Natural killer cell (primary cell): ENCODE data around the gene IQGAP3. TPM values are rescaled to one million over a fixed set of nuclear protein-coding genes. Genes with fewer than 3 reads are reported as not detected.
"Not testable (repeated sequence)": the region's sequence is repeated elsewhere in the genome, so short reads cannot be mapped to it uniquely, and the experiment has no call there.

Experiments
- ATAC-seq, 3 donors: fragments of 150-1000 bp in 2 of 3; fragments of 200-7000 bp in 1 of 3; cut with Tn5 transposase; 1 replicate in 1 of 3; 2 replicates in 2 of 3; pipeline ENCODE4 v1.10.0; 2021; ENCODE audit warnings: mild to moderate bottlenecking in 2 of 3, moderate library complexity in 2 of 3
- DNase-seq, 2 donors: peaks; one replicate each; pipeline versions ENCODE4 v3.0.0 to v3.0.0-alpha.2; 2013 to 2021; ENCODE audit warnings: mixed read lengths in 1 of 2
- H3K27ac ChIP-seq: one replicate; pipeline ENCODE4 v1.5.1; 2013; ENCODE audit warnings: mild to moderate bottlenecking, low read length
- H3K27me3 ChIP-seq: one replicate; pipeline ENCODE4 v1.6.1; 2013; ENCODE audit warnings: low read length; ENCODE audit not compliant: control insufficient read depth, insufficient read depth
- H3K36me3 ChIP-seq: one replicate; pipeline ENCODE4 v1.6.1; 2013; ENCODE audit warnings: low read length; ENCODE audit not compliant: control insufficient read depth, insufficient read depth
- H3K4me1 ChIP-seq: one replicate; pipeline ENCODE4 v1.6.1; 2013; ENCODE audit warnings: low read length; ENCODE audit not compliant: control insufficient read depth, insufficient read depth
- H3K4me3 ChIP-seq: one replicate; pipeline ENCODE4 v1.5.1; 2013; ENCODE audit warnings: low read length
- H3K9me3 ChIP-seq: one replicate; pipeline ENCODE4 v1.6.1; 2013; ENCODE audit warnings: low read length; ENCODE audit not compliant: control insufficient read depth, insufficient read depth
- H3K27ac Mint-ChIP-seq, 2 donors: one replicate each; pipeline ENCODE4 v1.8.0; 2022; ENCODE audit warnings: mild to moderate bottlenecking in 2 of 2, mixed read lengths in 2 of 2, moderate library complexity in 1 of 2
- H3K27me3 Mint-ChIP-seq, 2 donors: one replicate each; pipeline ENCODE4 v1.8.0; 2022; ENCODE audit warnings: low read depth in 2 of 2, mixed read lengths in 2 of 2
- H3K36me3 Mint-ChIP-seq: one replicate; pipeline ENCODE4 v1.8.0; 2022; ENCODE audit warnings: mixed read lengths
- H3K4me1 Mint-ChIP-seq, 2 donors: one replicate each; pipeline ENCODE4 v1.8.0; 2022; ENCODE audit warnings: mixed read lengths in 2 of 2
- H3K4me3 Mint-ChIP-seq: one replicate; pipeline ENCODE4 v1.8.0; 2022; ENCODE audit warnings: mild to moderate bottlenecking, moderate library complexity, mixed read lengths
- H3K9me3 Mint-ChIP-seq, 2 donors: one replicate each; pipeline ENCODE4 v1.8.0; 2022; ENCODE audit warnings: mixed read lengths in 2 of 2
- WGBS: methylation state at CpG from one replicate; pipeline ENCODE4 v1.1.7; 2013; ENCODE audit warnings: missing lambda C conversion rate; ENCODE audit not compliant: insufficient coverage; 5-methylcytosine and 5-hydroxymethylcytosine counted together
- intact Hi-C: fragments of 100-400 bp; cut with micrococcal nuclease; formaldehyde crosslinking; loops from one replicate; pipeline ENCODE4 v1.14.2; 2022
- total RNA-seq, 4 donors: library from RNA; stranded (reverse); fragments of 120-200 nt in 1 of 4; gene quantifications; one replicate each; pipeline versions ENCODE4 v1.2.3 to v1.2.4, GENCODE V29; 2013 to 2022
- TF ChIP-seq, protein P1 (sequence below): fragments of 200-600 bp; IDR thresholded peaks from one replicate; pipeline ENCODE4 v1.8.0; 2022; ENCODE audit warnings: antibody characterized with exemption

Gene IQGAP3
- total RNA-seq, 3 donors from 2014 or later (not counting 1 experiment from before 2014, with no cell fraction given): 0.08 to 0.21 (median 0.14) TPM

DNA sequence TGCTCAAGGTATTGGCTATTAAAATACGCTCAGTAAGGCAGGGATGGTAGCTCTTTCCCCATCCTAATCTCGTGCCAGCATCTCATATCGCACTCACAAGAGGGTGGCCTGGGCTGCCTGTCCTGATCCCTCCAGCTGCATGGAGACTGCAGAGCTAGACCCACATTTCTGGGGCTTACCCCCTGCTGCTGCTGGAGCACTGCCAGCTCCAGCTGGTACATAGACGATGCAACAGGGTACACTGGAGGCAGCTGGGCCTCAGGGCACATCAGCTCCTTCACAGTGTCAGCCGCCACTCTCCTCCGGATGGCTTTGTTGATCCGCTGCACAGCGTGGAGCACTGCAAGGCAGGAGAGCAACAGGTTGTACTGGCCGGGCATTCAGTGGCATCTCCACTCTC is 16.0 kb downstream of the IQGAP3 start:
- DNase-seq: no peak
- 85% methylated on average over 9 of the region's 9 CpGs for WGBS
- TF ChIP-seq, protein P1, sequence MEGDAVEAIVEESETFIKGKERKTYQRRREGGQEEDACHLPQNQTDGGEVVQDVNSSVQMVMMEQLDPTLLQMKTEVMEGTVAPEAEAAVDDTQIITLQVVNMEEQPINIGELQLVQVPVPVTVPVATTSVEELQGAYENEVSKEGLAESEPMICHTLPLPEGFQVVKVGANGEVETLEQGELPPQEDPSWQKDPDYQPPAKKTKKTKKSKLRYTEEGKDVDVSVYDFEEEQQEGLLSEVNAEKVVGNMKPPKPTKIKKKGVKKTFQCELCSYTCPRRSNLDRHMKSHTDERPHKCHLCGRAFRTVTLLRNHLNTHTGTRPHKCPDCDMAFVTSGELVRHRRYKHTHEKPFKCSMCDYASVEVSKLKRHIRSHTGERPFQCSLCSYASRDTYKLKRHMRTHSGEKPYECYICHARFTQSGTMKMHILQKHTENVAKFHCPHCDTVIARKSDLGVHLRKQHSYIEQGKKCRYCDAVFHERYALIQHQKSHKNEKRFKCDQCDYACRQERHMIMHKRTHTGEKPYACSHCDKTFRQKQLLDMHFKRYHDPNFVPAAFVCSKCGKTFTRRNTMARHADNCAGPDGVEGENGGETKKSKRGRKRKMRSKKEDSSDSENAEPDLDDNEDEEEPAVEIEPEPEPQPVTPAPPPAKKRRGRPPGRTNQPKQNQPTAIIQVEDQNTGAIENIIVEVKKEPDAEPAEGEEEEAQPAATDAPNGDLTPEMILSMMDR: no peak
- H3K27ac Mint-ChIP-seq: no peak overlapping the region
- peaks cover 0 to 5% of the 10 kb centered on the region in 2 donors for H3K4me1 Mint-ChIP-seq
- no peaks in the 10 kb centered on the region for H3K36me3 Mint-ChIP-seq
- Histone ChIP-seq H3K9me3 (no peaks in the 10 kb centered on the region), H3K36me3 (no peaks in the 10 kb centered on the region), H3K27me3 (no peaks in the 10 kb centered on the region), H3K27ac (no peak overlapping the region), H3K4me1 (peaks cover 21% of the 10 kb centered on the region), H3K4me3 (no peak overlapping the region)
- H3K4me3 Mint-ChIP-seq: no peak overlapping the region
- intact Hi-C loops: no loop called here
- no peaks in the 10 kb centered on the region for H3K27me3 Mint-ChIP-seq
- H3K9me3 Mint-ChIP-seq: no peaks in the 10 kb centered on the region
- ATAC-seq: no peak

DNA sequence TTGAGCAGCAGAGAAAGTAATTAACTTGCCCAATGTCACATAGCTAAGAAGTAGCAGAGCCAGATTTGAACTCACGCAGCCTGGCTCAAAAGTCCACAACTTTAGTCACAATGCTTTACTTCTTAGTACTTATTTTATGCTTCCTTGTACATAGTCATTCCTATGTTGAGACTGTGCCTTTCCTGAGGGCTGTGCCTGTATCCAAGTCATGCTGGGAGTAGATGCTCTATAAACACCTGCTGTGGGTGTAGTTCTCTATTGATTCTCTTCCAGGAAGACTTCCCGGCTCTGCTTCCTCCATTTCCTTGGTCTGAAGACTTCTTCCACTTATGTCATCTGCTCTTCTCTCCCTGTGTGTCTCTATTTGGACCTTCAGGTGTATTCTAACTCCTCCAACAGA is 16.6 kb downstream of the IQGAP3 start:
- DNase-seq (no peak), ATAC-seq (no peak)
- intact Hi-C loops: no loop called here
- H3K36me3 Mint-ChIP-seq: no peaks in the 10 kb centered on the region
- H3K4me3 ChIP-seq: no peak overlapping the region
- H3K27ac Mint-ChIP-seq: no peak overlapping the region
- H3K27me3 Mint-ChIP-seq: no peaks in the 10 kb centered on the region
- H3K27ac ChIP-seq: no peak overlapping the region
- TF ChIP-seq, protein P1: no peak
- H3K9me3 Mint-ChIP-seq: no peaks in the 10 kb centered on the region
- peaks cover 0 to 5% of the 10 kb centered on the region in 2 donors for H3K4me1 Mint-ChIP-seq
- peaks cover 25% of the 10 kb centered on the region for H3K4me1 ChIP-seq
- no peaks in the 10 kb centered on the region for H3K36me3 ChIP-seq
- H3K27me3 ChIP-seq: no peaks in the 10 kb centered on the region
- WGBS: 81% methylated on average over 2 of the region's 2 CpGs
- no peak overlapping the region for H3K4me3 Mint-ChIP-seq
- no peaks in the 10 kb centered on the region for H3K9me3 ChIP-seq

DNA sequence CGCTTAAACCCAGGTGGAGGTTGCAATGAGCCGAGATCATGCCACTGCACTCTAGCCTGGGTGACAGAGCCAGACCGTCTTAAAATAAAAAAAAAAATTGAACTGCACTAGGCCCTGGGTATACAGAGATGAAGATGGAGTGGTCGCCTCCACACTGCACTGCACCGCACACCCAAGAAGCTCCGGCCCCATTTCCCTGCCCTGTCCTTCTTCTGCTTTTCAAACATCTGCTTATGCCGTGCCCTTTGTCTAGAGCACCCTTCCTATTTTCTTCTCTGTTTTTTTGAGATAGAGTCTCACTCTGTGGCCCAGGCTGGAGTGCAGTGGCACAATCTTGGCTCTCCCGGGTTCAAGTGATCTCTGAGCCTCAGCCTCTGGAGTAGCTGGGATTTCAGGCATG is 17.4 kb downstream of the IQGAP3 start:
- Mint-ChIP-seq H3K4me1 (peaks cover 0 to 5% of the 10 kb centered on the region in 2 donors), H3K36me3 (no peaks in the 10 kb centered on the region), H3K4me3 (no peak overlapping the region), H3K27ac (no peak overlapping the region), H3K27me3 (no peaks in the 10 kb centered on the region), H3K9me3 (no peaks in the 10 kb centered on the region)
- DNase-seq: no peak
- H3K36me3 ChIP-seq: no peaks in the 10 kb centered on the region
- no peak for ATAC-seq
- H3K27ac ChIP-seq: no peak overlapping the region
- TF ChIP-seq, protein P1: no peak
- no peaks in the 10 kb centered on the region for H3K9me3 ChIP-seq
- intact Hi-C loops: no loop called here
- H3K27me3 ChIP-seq: no peaks in the 10 kb centered on the region
- H3K4me1 ChIP-seq: peaks cover 25% of the 10 kb centered on the region
- H3K4me3 ChIP-seq: no peak overlapping the region
- WGBS: 80% methylated on average over 8 of the region's 8 CpGs

DNA sequence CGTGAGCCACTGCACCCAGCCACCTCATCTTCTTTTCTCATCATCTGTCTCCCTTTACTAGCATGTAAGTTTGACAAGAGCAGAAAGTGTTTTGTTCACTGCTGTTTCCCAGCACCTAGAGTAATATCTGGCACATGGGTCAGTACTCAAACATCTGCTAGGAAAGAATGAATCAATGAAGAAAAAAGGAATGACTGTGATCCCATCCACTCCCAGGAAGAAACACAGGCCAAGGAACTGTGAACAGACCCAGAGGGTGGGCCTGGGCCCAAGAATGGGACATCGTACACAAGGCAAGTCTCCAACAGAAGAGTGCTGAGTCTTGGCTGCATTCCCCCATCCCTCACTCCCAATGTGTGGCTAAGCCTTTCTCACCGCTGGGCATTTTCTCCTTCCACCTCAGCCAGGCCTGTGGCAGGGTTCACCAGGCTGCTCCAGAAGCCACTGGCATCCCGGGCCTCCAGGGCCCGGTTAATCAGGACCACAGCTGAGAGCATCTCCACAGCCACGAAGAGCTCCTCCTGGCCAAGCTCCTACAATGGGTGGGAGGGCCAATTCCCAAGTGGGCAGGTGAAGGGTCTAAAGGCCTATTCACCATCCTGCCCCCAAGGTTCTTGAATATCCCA is 18.4 kb downstream of the IQGAP3 start:
- H3K9me3 Mint-ChIP-seq: no peaks in the 10 kb centered on the region
- H3K4me3 ChIP-seq: no peak overlapping the region
- DNase-seq: no peak
- H3K27me3 ChIP-seq: no peaks in the 10 kb centered on the region
- no peaks in the 10 kb centered on the region for H3K36me3 Mint-ChIP-seq
- no peak overlapping the region for H3K4me3 Mint-ChIP-seq
- H3K27me3 Mint-ChIP-seq: no peaks in the 10 kb centered on the region
- intact Hi-C loops: no loop called here
- H3K27ac Mint-ChIP-seq: no peak overlapping the region
- H3K9me3 ChIP-seq: no peaks in the 10 kb centered on the region
- no peak overlapping the region for H3K27ac ChIP-seq
- TF ChIP-seq, protein P1: no peak
- no peaks in the 10 kb centered on the region for H3K36me3 ChIP-seq
- H3K4me1 ChIP-seq: peaks cover 25% of the 10 kb centered on the region
- 94% methylated on average over 6 of the region's 6 CpGs for WGBS
- peaks cover 0 to 5% of the 10 kb centered on the region in 2 donors for H3K4me1 Mint-ChIP-seq
- no peak for ATAC-seq

DNA sequence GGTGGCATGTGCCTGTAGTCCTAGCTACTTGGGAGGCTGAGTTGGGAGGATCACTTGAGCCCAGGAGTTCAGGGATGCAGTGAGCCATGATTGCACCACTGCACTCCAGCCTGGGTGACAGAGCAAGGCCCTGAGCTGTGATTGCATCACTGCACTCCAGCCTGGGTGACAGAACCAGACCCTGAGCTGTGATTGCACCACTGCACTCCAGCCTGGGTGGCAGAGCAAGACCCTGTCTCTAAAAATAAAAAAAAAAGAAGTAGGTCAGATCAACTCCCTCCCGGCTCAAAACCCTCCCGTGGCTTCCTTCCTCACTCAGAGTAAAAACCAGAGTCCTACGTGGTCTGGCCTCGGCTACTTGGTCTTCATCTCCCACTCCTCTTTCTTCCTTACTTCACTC is 19.4 kb downstream of the IQGAP3 start:
- H3K36me3 Mint-ChIP-seq, H3K4me3 Mint-ChIP-seq, intact Hi-C loops, H3K27ac ChIP-seq, H3K9me3 Mint-ChIP-seq, H3K4me1 Mint-ChIP-seq, H3K27me3 Mint-ChIP-seq, H3K27me3 ChIP-seq, H3K27ac Mint-ChIP-seq, H3K36me3 ChIP-seq, DNase-seq, H3K4me3 ChIP-seq, H3K9me3 ChIP-seq: not testable (repeated sequence)
- ATAC-seq: peak in 1 of 3 donors; percentile 21
- WGBS: 4% methylated on average over 4 of the region's 4 CpGs
- peaks cover 25% of the 10 kb centered on the region for H3K4me1 ChIP-seq
